Gastrocnemius medialis (tissue), 4 donors: ENCODE data around the gene SYTL1.

Experiments used
- CTCF ChIP-seq, 5 experiments: fragments of 450-650 bp in 3 of 5; fragments of 200-600 bp in 2 of 5; sonication (generic) in 2 of 5; IDR thresholded peaks in 4 of 5; conservative IDR thresholded peaks in 1 of 5; 1 replicate in 4 of 5; 2 replicates in 1 of 5; pipeline ENCODE4 v1.5.1; 2016 to 2019; ENCODE audit warnings: antibody characterized with exemption in 5 of 5, mild to moderate bottlenecking in 3 of 5, moderate library complexity in 3 of 5
- POLR2A ChIP-seq, 2 donors: fragments of 450-650 bp; IDR thresholded peaks; one replicate each; pipeline ENCODE4 v1.6.1; 2017; ENCODE audit warnings: antibody characterized with exemption in 2 of 2, mild to moderate bottlenecking in 2 of 2, moderate library complexity in 2 of 2

GRCh38 chr1:27314169-27314568, 27.7 kb upstream of the SYTL1 start:
- TF ChIP-seq POLR2A (IDR thresholded peaks at IDR 0.05): no peak
- TF ChIP-seq CTCF (IDR thresholded peaks at IDR 0.05 in 4 of 5, conservative IDR thresholded peaks at IDR 0.05 in 1 of 5): no peak
